Activated CD4-positive, alpha-beta T cell treated with anti-CD3 and anti-CD28 coated beads for 48 hours (primary cell): Measurements from ENCODE around the gene NMNAT1.
A peak's percentile ranks its signal among the peaks of the same experiment; 100 is the strongest.
"Not testable (repeated sequence)": the region's sequence is repeated elsewhere in the genome, so short reads cannot be mapped to it uniquely, and the experiment has no call there.

Source experiments
- DNase-seq: peaks from one replicate; pipeline ENCODE4 v3.0.0-alpha.2; 2020

NMNAT1 gene

GRCh38 chr1:9922342-9922741, 20.9 kb upstream of the NMNAT1 start:
- no peak for DNase-seq

GRCh38 chr1:9927259-9927658, 16.0 kb upstream of the NMNAT1 start:
- no peak for DNase-seq

DNA sequence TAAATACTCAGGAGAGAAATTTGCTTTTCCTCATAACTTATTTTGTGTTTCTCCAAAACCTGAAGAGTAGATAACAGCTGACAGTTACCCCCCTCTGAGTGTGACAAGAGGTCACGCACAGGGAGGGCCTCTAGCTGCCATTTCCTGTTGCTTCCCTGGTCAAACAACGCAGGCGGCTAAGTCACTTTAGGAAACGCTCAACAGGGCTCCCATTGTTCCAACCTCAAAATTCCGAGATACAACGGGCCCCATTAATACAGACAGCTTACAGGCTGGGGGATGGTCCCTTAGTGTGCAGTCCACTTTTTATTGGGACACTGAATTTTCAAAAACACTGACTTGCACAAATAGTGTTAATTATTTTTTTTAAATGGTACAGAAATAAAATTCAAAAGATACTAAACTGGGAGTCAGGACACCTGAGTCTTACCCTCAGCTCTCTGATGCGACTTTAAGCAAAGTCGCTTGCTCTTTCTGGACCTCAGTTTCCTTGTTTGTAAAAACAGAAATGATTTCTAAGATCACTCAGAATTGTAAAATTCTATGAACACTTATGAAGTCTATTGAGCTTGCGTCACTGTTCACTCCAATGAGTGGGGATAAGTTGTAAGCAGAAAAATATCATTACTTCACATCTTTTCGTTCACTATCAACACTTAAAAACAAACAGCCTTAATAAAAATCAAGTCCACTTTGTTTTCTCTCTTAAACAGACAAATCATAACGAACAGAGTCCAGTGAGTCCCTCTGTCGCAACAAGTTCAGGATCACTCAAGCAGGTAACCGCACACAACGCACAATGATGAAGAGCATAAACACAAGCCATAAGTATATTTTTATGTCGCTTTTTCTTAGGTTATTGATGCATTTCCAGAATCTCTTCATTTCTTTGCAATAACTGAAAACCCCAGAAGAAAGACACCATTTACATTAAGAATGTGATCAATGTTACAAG, 13.6 kb upstream of the NMNAT1 start:
- no peak for DNase-seq

DNA sequence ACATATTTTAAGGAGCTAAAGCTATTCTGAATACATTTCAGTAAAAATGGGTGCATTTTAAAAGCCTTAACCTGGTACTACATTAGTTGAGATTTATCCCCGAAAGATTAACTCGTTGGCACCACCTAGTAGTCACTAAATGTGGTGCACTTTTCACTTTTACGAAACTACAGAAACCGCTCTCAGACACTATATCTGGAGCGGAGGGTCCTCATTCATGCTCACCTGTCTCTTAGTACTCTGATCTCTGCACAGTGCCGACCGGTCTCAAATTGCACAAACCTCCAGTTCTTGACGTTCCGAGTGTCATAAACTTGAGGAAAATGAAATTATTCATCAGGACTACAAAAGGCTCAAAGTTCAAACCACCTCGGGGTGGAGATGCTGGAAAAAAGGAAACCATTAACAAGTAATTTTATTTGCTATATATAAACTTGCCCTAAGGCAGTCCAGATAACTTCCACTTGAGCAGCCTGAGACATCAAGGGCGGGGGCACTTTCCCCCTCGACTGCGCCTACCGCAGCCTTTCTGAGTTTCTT, 806 bp upstream of the NMNAT1 start:
- DNase-seq, result peak; percentile 17

- no peak for DNase-seq
Observed at GRCh38 chr1:9946315-9946714, 3.0 kb downstream of the NMNAT1 start.

DNA sequence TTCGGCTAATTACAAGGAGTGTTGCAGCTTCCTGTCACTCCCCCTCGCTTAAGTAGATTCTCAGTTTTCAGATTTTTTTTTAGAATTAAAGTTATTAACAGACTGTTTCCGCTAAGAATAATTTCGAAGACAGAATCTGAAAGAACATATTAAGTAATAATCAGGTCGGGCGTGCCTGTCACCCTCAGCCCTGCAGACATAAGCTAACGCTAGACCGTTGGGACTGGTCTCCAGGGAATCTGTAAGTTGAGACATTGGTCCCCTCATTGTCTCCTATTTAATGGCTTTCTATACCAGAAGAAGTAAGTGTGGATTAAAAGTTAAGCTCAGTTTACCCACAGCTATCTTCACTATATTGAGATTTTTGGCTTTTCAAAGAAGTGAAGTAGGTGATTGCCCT, 14.5 kb downstream of the NMNAT1 start:
- no peak for DNase-seq

DNA sequence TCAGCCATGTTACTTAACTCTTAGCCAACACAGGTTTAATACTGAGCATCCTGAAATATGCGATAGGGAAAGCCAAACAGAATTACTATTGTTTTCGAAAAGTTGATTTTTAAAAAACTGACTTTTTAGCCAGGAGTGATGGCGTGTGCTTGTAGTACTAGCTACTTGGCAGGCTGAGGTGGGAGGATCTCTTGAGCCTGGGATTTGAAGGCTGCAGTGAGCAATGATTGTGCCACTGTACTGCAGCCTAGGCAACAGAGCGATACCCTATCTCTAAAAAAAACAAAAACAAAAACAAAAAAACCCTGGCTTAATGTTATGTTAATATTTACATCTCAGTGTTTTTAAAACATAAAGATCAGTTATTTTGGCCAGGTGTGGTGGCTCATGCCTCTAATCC, 16.7 kb downstream of the NMNAT1 start:
- no peak for DNase-seq

- no peak for DNase-seq
Observed at GRCh38 chr1:9960706-9961562, 17.7 kb downstream of the NMNAT1 start.

DNA sequence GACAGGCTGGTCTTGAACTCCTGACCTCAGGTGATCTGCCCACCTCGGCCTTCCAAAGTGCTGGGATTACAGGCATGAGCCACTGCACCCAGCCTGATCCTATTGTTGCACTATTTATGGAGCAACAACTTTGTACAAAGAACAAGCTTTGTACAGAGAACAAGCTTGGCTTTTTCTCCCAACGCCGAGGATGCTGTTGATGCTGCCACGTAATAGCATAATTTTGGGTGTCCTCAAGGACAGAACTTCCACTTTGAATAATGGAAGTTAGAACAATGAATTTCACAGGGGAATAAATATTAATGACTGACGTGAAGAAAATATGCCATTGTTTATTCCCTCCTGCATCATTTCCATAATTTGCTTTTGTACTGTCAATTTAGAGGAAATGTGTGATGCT, 41.0 kb downstream of the NMNAT1 start:
- no peak for DNase-seq

GRCh38 chr1:9985001-9985400, 41.7 kb downstream of the NMNAT1 start:
- DNase-seq, result no peak

- no peak for DNase-seq
Observed at GRCh38 chr1:9989773-9990172, 46.5 kb downstream of the NMNAT1 start.

DNA sequence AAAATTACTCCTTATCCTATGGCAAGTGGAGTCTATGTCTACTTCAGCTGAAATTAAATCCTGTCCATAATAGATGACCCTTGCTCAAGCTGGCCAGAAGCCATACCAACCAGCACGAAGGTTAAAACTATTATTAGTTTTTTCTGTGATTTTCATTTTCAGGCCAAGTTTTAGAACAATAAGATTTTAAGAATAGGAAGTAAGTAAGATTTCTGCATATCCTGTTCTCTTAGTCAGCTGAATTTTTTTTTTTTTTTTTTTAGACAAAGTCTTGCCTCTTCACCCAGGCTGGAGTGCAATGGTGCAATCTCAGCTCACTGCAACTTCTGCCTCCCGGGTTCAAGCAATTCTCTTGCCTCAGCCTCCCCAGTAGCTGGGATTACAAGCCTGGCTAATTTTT, 47.7 kb downstream of the NMNAT1 start:
- DNase-seq, result no peak

DNA sequence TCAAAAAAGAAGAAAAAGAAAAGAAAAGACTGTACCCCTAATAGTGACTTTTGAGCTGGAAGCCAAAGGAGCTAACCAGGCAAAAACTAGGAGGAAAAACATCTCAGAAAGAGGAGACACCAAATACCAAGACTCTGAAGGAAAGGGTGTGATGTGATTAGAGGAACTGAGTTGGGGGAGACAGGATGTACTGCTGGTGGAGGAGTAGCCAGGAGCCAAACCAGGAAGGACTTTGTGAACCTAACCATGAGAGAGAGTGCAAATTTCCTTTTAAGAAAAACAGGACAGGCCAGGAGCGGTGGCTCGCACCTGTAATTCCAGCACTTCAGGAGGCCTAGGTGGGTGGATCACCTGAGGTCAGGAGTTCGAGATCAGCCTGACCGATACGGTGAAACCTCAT, 49.6 kb downstream of the NMNAT1 start:
- no peak for DNase-seq

- DNase-seq, result no peak
Observed at GRCh38 chr1:9993561-9994075, 50.3 kb downstream of the NMNAT1 start.

- peak; percentile 10 for DNase-seq
Observed at GRCh38 chr1:9996624-9997582, 53.6 kb downstream of the NMNAT1 start, which contains the start of gene RBP7. RBP7 (plus strand) TSS chr1:9997228; CDS start chr1:9997259, 31 bp downstream.

- DNase-seq, result no peak
Observed at GRCh38 chr1:10001016-10001665, 57.9 kb downstream of the NMNAT1 start.

GRCh38 chr1:10005248-10005647, 62.0 kb downstream of the NMNAT1 start:
- DNase-seq, result not testable (repeated sequence)

DNA sequence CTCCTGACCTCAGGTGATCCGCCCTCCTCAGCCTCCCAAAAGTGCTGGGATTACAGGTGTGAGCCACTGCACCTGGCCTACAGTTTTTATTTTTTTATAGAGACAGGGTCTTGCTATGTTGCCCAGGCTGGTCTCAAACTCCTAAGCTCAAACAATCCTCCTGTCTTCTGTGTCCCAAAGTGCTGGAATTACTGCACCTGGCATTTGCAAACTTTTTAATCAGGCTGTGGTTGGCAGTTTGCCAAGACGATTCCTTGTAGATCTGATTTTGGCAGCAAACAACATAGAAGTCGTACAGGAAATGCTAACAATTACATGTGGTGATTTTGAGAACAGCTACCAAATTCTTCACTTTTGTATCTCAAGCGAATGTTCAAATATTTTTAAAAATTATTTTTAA, 63.9 kb downstream of the NMNAT1 start:
- DNase-seq, result no peak

DNA sequence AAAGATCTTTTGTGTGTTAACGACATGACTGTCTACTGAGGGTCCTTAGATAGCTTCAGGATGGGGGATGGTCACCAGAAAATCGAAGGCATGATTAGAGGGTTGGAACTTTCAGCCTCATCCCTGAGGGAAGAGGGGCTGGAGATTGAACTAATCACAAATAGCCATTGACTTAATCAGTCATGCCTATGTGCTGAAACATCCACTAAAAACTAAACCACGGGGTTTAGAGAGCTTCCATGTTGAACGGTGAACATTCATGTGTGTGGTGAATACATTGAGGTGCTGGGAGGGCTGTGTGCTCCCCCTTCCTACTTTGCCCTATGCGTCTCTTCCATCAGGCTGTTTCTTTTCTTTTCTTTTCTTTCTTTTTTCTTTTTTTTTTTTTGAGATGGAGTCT, 70.7 kb downstream of the NMNAT1 start:
- DNase-seq, result no peak

DNA sequence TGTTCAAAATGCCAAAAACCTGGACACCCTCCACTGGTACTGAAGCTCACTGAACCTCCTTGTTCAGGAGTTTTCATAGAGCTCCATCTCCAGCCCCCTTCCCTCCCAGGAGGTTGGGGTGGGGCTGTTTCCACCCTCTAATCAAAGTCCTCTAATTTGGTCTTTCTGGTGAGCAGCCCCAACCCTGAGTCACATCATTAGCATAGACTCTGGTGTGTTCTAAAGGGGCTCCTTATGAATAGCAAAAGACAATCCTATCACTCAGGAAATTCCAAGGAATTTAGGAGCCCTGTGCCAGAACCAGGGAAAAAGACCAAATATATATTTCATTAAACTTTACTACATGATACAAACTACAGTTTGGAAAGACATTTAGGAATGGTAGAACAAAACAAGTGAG, 76.3 kb downstream of the NMNAT1 start:
- DNase-seq, result no peak

DNA sequence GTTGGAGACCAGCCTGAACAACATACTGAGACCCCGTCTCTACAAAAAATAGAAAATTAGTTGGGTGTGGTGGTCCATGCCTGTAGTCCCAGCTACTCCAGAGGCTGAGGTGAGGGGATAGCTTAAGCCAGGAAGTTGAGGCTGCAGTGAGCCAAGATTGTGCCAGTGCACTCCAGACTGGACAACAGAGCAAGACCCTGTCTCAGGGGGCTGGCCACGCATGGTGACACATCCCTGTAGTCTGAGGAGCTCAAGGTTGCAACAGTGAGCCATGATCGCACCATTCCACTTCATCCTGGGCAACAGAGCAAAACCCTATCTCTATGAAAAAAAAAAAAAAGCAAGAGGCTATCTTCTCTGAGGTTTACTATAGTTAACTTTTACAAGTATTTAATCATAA, 76.8 kb downstream of the NMNAT1 start:
- DNase-seq, result no peak
